B cell (primary cell): ENCODE data around the gene TSKU. TPM values are rescaled to one million over a fixed set of nuclear protein-coding genes. Genes with fewer than 3 reads are reported as not detected.

ENCODE experiments used
- ATAC-seq: fragments of 200-7000 bp; cut with Tn5 transposase; one replicate; pipeline ENCODE4 v1.10.0; 2021; ENCODE audit warnings: low read depth, mild to moderate bottlenecking, moderate number of reproducible peaks, moderate library complexity
- CTCF ChIA-PET: fragments of 350-600 bp; sonication (Branson Sonifier 250); formaldehyde crosslinking; loops from one replicate; lab custom pipeline; 2021; ENCODE audit warnings: antibody characterized with exemption, inconsistent platforms; lab: Charles Lee
- POLR2A ChIA-PET: fragments of 350-600 bp; sonication (Branson Sonifier 250); formaldehyde crosslinking; loops from one replicate; lab custom pipeline; 2021; ENCODE audit warnings: antibody characterized with exemption; lab: Charles Lee
- DNase-seq: peaks from one replicate; pipeline ENCODE4 v3.0.0; 2013
- H2AFZ ChIP-seq: 2 replicates; pipeline ENCODE4 v1.6.1; 2012; ENCODE audit warnings: mild to moderate bottlenecking, low read depth, low read length; ENCODE audit not compliant: insufficient read depth, poor library complexity, severe bottlenecking
- H3K27ac ChIP-seq, 2 donors: 1 replicate in 1 of 2; 2 replicates in 1 of 2; pipeline ENCODE4 v1.5.1; 2012 to 2013; ENCODE audit warnings: low read length in 2 of 2, mild to moderate bottlenecking in 2 of 2, moderate library complexity in 1 of 2
- H3K27me3 ChIP-seq, 4 experiments: fragments of 200-600 bp in 1 of 4; sonication (generic) in 1 of 4; replicated peaks in 1 of 4; 1 replicate in 2 of 4; 2 replicates in 2 of 4; pipeline versions ENCODE4 v1.6.1 to v1.7.0; 2013 to 2016; ENCODE audit warnings: low read length in 3 of 4, mild to moderate bottlenecking in 2 of 4, mixed read lengths in 1 of 4, moderate library complexity in 1 of 4; ENCODE audit not compliant: insufficient read depth in 4 of 4, control insufficient read depth in 3 of 4; ENCODE audit errors: control extremely low read depth in 1 of 4
- H3K36me3 ChIP-seq, 2 experiments: replicated peaks in 1 of 2; 1 replicate in 1 of 2; 2 replicates in 1 of 2; pipeline versions ENCODE4 v1.6.1 to v1.7.1; 2013; ENCODE audit warnings: low read length in 1 of 2; ENCODE audit not compliant: insufficient read depth in 2 of 2, control insufficient read depth in 1 of 2; ENCODE audit errors: control extremely low read depth in 1 of 2, extremely low read depth in 1 of 2
- H3K4me1 ChIP-seq, 2 donors: fragments of 200-600 bp in 1 of 2; sonication (generic) in 1 of 2; 1 replicate in 1 of 2; 2 replicates in 1 of 2; pipeline versions ENCODE4 v1.5.1 to v1.6.1; 2013 to 2017; ENCODE audit warnings: low read length in 2 of 2; ENCODE audit not compliant: control insufficient read depth in 2 of 2, insufficient read depth in 2 of 2
- H3K4me2 ChIP-seq: replicated peaks from 2 replicates; pipeline ENCODE3; 2012; ENCODE audit warnings: mild to moderate bottlenecking, low read depth, low read length; ENCODE audit not compliant: poor library complexity, severe bottlenecking
- H3K4me3 ChIP-seq, 5 experiments: fragments of 200-600 bp in 1 of 5; sonication (generic) in 1 of 5; 1 replicate in 3 of 5; 2 replicates in 2 of 5; pipeline versions ENCODE4 v1.5.1 to v1.7.0; 2011 to 2016; ENCODE audit warnings: low read length in 4 of 5, mild to moderate bottlenecking in 4 of 5, low read depth in 2 of 5, control low read depth in 1 of 5, moderate library complexity in 1 of 5; ENCODE audit not compliant: insufficient read depth in 1 of 5; ENCODE audit errors: control extremely low read depth in 1 of 5, extremely low read depth in 1 of 5
- H3K79me2 ChIP-seq: fragments of 200-600 bp; sonication (generic); one replicate; pipeline ENCODE4 v1.6.0; 2016; ENCODE audit warnings: low read length; ENCODE audit not compliant: control insufficient read depth, insufficient read depth
- H3K9ac ChIP-seq: fragments of 200-600 bp; sonication (generic); 2 replicates; pipeline ENCODE4 v1.6.1; 2017; ENCODE audit warnings: mild to moderate bottlenecking, low read length, moderate library complexity
- H3K9me3 ChIP-seq, 3 donors: one replicate each; pipeline versions ENCODE4 v1.6.1 to v1.7.1; 2013; ENCODE audit warnings: low read length in 2 of 3; ENCODE audit not compliant: control insufficient read depth in 2 of 3, insufficient read depth in 1 of 3; ENCODE audit errors: control extremely low read depth in 1 of 3
- H4K20me1 ChIP-seq: 2 replicates; pipeline ENCODE4 v1.6.0; 2012; ENCODE audit warnings: mild to moderate bottlenecking, low read length; ENCODE audit not compliant: insufficient read depth, control insufficient read depth, poor library complexity, severe bottlenecking
- H3K27ac Mint-ChIP-seq: one replicate; pipeline ENCODE4 v1.8.0; 2021; ENCODE audit warnings: mixed read lengths
- H3K27me3 Mint-ChIP-seq: one replicate; pipeline ENCODE4 v1.8.0; 2021; ENCODE audit warnings: mixed read lengths
- H3K4me1 Mint-ChIP-seq: one replicate; pipeline ENCODE4 v1.8.0; 2021; ENCODE audit warnings: mixed read lengths
- H3K4me3 Mint-ChIP-seq: one replicate; pipeline ENCODE4 v1.8.0; 2021; ENCODE audit warnings: mixed read lengths
- H3K9me3 Mint-ChIP-seq: one replicate; pipeline ENCODE4 v1.8.0; 2022; ENCODE audit warnings: mixed read lengths; ENCODE audit not compliant: insufficient read depth
- EZH2 ChIP-seq: IDR thresholded peaks from 2 replicates; pipeline ENCODE4 v1.6.1; 2012; ENCODE audit warnings: borderline replicate concordance, low read depth, mild to moderate bottlenecking, moderate library complexity, low read length; ENCODE audit not compliant: insufficient read depth, poor library complexity, severe bottlenecking
- WGBS: methylation state at CpG from one replicate; pipeline ENCODE4 v1.1.5; 2013; ENCODE audit warnings: missing lambda C conversion rate; ENCODE audit not compliant: insufficient coverage; 5-methylcytosine and 5-hydroxymethylcytosine counted together
- intact Hi-C: fragments of 100-400 bp; cut with micrococcal nuclease; formaldehyde crosslinking; loops from one replicate; pipeline ENCODE4 v1.10.0; 2022
- polyA plus RNA-seq: library from polyadenylated mRNA; depleted of rRNA; stranded (reverse); fragments of >200 nt; gene quantifications from 2 replicates; pipeline ENCODE4 v1.2.3, GENCODE V29; 2012
- total RNA-seq, 2 donors: library from RNA; stranded (reverse); fragments of 120-200 nt in 1 of 2; gene quantifications; 1 replicate in 1 of 2; 2 replicates in 1 of 2; pipeline versions ENCODE4 v1.2.3 to v1.2.4, GENCODE V29; 2013 to 2022
- TF ChIP-seq, protein P1 (sequence below): fragments of 200-600 bp; IDR thresholded peaks from one replicate; pipeline ENCODE4 v1.8.0; 2022; ENCODE audit warnings: antibody characterized with exemption, mild to moderate bottlenecking

TSKU gene
- total and polyA plus RNA-seq, 2 donors (not counting 1 experiment from before 2014, with no cell fraction given): not detected

DNA sequence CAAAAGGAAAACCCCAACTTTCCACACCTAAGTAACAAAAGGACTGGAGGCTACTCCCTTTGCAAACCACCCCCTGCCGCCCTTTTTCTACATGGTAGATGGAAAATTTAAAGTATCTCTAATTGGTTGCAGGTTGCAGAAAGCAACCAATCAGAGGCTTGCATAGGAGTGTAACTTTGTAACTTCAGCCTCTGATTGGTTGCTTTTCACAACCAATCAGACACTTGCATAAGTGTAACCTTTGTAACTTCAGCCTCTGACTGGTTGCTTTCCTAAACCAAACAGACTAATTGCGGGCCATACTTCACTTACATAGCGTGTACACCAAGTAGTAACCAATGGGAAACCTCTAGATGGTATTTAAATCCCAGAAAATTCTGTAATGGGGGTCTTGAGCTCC lies 60.8 kb downstream of the TSKU start:
- no peak for TF ChIP-seq EZH2
- TF ChIP-seq, protein P1, sequence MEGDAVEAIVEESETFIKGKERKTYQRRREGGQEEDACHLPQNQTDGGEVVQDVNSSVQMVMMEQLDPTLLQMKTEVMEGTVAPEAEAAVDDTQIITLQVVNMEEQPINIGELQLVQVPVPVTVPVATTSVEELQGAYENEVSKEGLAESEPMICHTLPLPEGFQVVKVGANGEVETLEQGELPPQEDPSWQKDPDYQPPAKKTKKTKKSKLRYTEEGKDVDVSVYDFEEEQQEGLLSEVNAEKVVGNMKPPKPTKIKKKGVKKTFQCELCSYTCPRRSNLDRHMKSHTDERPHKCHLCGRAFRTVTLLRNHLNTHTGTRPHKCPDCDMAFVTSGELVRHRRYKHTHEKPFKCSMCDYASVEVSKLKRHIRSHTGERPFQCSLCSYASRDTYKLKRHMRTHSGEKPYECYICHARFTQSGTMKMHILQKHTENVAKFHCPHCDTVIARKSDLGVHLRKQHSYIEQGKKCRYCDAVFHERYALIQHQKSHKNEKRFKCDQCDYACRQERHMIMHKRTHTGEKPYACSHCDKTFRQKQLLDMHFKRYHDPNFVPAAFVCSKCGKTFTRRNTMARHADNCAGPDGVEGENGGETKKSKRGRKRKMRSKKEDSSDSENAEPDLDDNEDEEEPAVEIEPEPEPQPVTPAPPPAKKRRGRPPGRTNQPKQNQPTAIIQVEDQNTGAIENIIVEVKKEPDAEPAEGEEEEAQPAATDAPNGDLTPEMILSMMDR: no peak
- ATAC-seq (no peak), DNase-seq (no peak)
- CTCF ChIA-PET: no interaction called here
- Mint-ChIP-seq H3K4me3 (no peak overlapping the region), H3K27me3 (peaks cover 38% of the 10 kb centered on the region), H3K4me1 (no peaks in the 10 kb centered on the region), H3K9me3 (no peaks in the 10 kb centered on the region), H3K27ac (no peak overlapping the region)
- POLR2A ChIA-PET: no interaction called here
- Histone ChIP-seq H3K36me3 (no peaks in the 10 kb centered on the region), H3K4me3 (no peak overlapping the region), H2AFZ (no peak overlapping the region), H3K4me2 (no peak overlapping the region), H4K20me1 (no peaks in the 10 kb centered on the region), H3K9me3 (peaks cover 0 to 1% (median 0%) of the 10 kb centered on the region in 3 donors), H3K79me2 (no peaks in the 10 kb centered on the region), H3K4me1 (no peaks in the 10 kb centered on the region), H3K27me3 (peaks cover 0 to 14% (median 0%) of the 10 kb centered on the region in 4 experiments), H3K27ac (no peak overlapping the region), H3K9ac (no peak overlapping the region)
- intact Hi-C loops: no loop called here
- no CpG with 5 or more reads among the region's 3 CpGs for WGBS

GRCh38 chr11:76844511-76844910 lies 61.4 kb downstream of the TSKU start:
- DNase-seq: no peak
- H3K4me3 ChIP-seq: no peak overlapping the region
- no peak for ATAC-seq
- H3K27me3 ChIP-seq: peaks cover 0 to 15% (median 0%) of the 10 kb centered on the region in 4 experiments
- Mint-ChIP-seq H3K9me3 (no peaks in the 10 kb centered on the region), H3K4me1 (no peaks in the 10 kb centered on the region), H3K27me3 (peaks cover 38% of the 10 kb centered on the region), H3K27ac (no peak overlapping the region), H3K4me3 (no peak overlapping the region)
- no peaks in the 10 kb centered on the region for H3K36me3 ChIP-seq
- no peak overlapping the region for H3K4me2 ChIP-seq
- 100% methylated on average over 5 of the region's 10 CpGs for WGBS
- intact Hi-C loops: no loop called here
- peaks cover 0 to 1% (median 0%) of the 10 kb centered on the region in 3 donors for H3K9me3 ChIP-seq
- TF ChIP-seq, protein P1: no peak
- TF ChIP-seq EZH2: no peak
- no peaks in the 10 kb centered on the region for H4K20me1 ChIP-seq
- H3K27ac ChIP-seq: no peak overlapping the region
- ChIA-PET CTCF (no interaction called here), POLR2A (no interaction called here)
- H2AFZ ChIP-seq: no peak overlapping the region
- no peaks in the 10 kb centered on the region for H3K4me1 ChIP-seq
- H3K79me2 ChIP-seq: no peaks in the 10 kb centered on the region
- no peak overlapping the region for H3K9ac ChIP-seq
